Measurements from ENCODE around the gene ENDOD1. TPM values are rescaled to one million over a fixed set of nuclear protein-coding genes. Genes with fewer than 3 reads are reported as not detected.

The ENDOD1 gene
- total RNA-seq, 1 experiment from 2014 or later = 32.1 TPM

GRCh38 chr11:95137299-95137698, 47.7 kb downstream of the ENDOD1 start:
- ChIA-PET CTCF (interaction anchor here (0.5 kb wide), 1 partner anchor 52 kb away, joined by 3 read pairs; no protein-coding TSS in a partner anchor), POLR2A (ENCODE audit: unreplicated experiment) (no interaction called here)
- no TSS peak for BruUV-seq (replicated peaks)
- no peak overlapping the region for H3K27ac ChIP-seq (ENCODE audit: low read length)
- no peak for ATAC-seq
- no peak for TF ChIP-seq EZH2phosphoT487 (IDR thresholded peaks at IDR 0.05; ENCODE audit: borderline replicate concordance, low read length)
- no peak for TF ChIP-seq CTCF (conservative IDR thresholded peaks at IDR 0.05; ENCODE audit: low read depth, low read length)
- no peak for TF ChIP-seq EZH2 (IDR thresholded peaks at IDR 0.05; ENCODE audit: low read length, unreplicated experiment)
- no peak overlapping the region for H3K4me2 ChIP-seq (ENCODE audit: low read length)
- H3K4me3 ChIP-seq (ENCODE audit: low read length) = no peak overlapping the region
- no peak overlapping the region for H2AFZ ChIP-seq (ENCODE audit: low read length)
- no peaks in the 10 kb centered on the region for H3K79me2 ChIP-seq (ENCODE audit: low read length)
- H3F3A ChIP-seq (ENCODE audit: low read length, unreplicated experiment) = peaks cover 5% of the 10 kb centered on the region
- intact Hi-C loops (cut with micrococcal nuclease) = no loop called here
- no peak overlapping the region for H3K9ac ChIP-seq (ENCODE audit: low read length)
- H3K9me3 ChIP-seq (ENCODE audit: low read length) = no peaks in the 10 kb centered on the region
- no peaks in the 10 kb centered on the region for H3K36me3 ChIP-seq (ENCODE audit: low read depth, low read length)
- no peaks in the 10 kb centered on the region for H3K27me3 ChIP-seq (ENCODE audit: low read length)
- peaks cover 32% of the 10 kb centered on the region for H3K4me1 ChIP-seq (ENCODE audit: insufficient read depth, low read length)
- no peak for DNase-seq
- H4K20me1 ChIP-seq (ENCODE audit: low read length) = no peaks in the 10 kb centered on the region
- no peaks in the 10 kb centered on the region for H3K9me2 ChIP-seq (replicated peaks; ENCODE audit: low read length)

- intact Hi-C loops (cut with micrococcal nuclease) = no loop called here
Measured at GRCh38 chr11:95138448-95138847, 48.8 kb downstream of the ENDOD1 start.

More at GRCh38 chr11:95138448-95138847, 48.8 kb downstream of the ENDOD1 start:
- H3K36me3 ChIP-seq (ENCODE audit: low read depth, low read length) = no peaks in the 10 kb centered on the region
- no peak overlapping the region for H3K27ac ChIP-seq (ENCODE audit: low read length)
- peaks cover 5% of the 10 kb centered on the region for H3F3A ChIP-seq (ENCODE audit: low read length, unreplicated experiment)
- no peak overlapping the region for H2AFZ ChIP-seq (ENCODE audit: low read length)
- CTCF ChIA-PET = no interaction called here
- no peaks in the 10 kb centered on the region for H3K9me2 ChIP-seq (replicated peaks; ENCODE audit: low read length)
- H3K4me3 ChIP-seq (ENCODE audit: low read length) = no peak overlapping the region
- TF ChIP-seq EZH2 (IDR thresholded peaks at IDR 0.05; ENCODE audit: low read length, unreplicated experiment) = no peak
- no peak for TF ChIP-seq EZH2phosphoT487 (IDR thresholded peaks at IDR 0.05; ENCODE audit: borderline replicate concordance, low read length)
- no peak; the same call in 1 of the 2 replicates for TF ChIP-seq CTCF (conservative IDR thresholded peaks at IDR 0.05; ENCODE audit: low read depth, low read length)
- H4K20me1 ChIP-seq (ENCODE audit: low read length) = no peaks in the 10 kb centered on the region
- ATAC-seq = no peak
- no peaks in the 10 kb centered on the region for H3K79me2 ChIP-seq (ENCODE audit: low read length)
- POLR2A ChIA-PET (ENCODE audit: unreplicated experiment) = no interaction called here
- H3K4me2 ChIP-seq (ENCODE audit: low read length) = no peak overlapping the region
- no peak overlapping the region for H3K9ac ChIP-seq (ENCODE audit: low read length)
- no peaks in the 10 kb centered on the region for H3K9me3 ChIP-seq (ENCODE audit: low read length)
- H3K27me3 ChIP-seq (ENCODE audit: low read length) = no peaks in the 10 kb centered on the region
- peak; percentile 49 for DNase-seq
- no TSS peak for BruUV-seq (replicated peaks)
- peaks cover 24% of the 10 kb centered on the region for H3K4me1 ChIP-seq (ENCODE audit: insufficient read depth, low read length)
